ENCODE results near the gene SLC4A3.
"Not testable (repeated sequence)": the region's sequence is repeated elsewhere in the genome, so short reads cannot be mapped to it uniquely, and the experiment has no call there.

SLC4A3 gene

GRCh38 chr2:219681694-219682300 is 54.4 kb downstream of the SLC4A3 start:
- DNase-seq, result no peak

DNA sequence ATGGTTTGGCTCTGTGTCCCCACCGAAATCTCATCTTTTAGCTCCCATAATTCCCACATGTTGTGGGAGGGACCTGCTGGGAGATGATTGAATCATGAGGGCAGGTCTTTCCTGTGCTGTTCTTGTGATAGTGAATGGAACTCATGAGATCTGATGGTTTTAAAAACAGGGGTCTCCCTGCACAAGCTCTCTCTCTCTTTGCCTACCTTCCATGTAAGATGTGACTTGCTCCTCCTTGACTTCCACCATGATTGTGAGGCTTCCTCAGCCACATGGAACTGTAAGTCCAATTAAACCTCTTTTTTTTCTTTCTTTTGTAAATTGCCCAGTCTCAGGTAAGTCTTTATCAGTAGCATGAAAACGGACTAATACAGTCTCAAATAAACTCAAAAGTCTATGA is 56.0 kb downstream of the SLC4A3 start:
- DNase-seq, result not testable (repeated sequence)

- no peak for DNase-seq
Observed at GRCh38 chr2:219684721-219685689, 57.6 kb downstream of the SLC4A3 start.

DNA sequence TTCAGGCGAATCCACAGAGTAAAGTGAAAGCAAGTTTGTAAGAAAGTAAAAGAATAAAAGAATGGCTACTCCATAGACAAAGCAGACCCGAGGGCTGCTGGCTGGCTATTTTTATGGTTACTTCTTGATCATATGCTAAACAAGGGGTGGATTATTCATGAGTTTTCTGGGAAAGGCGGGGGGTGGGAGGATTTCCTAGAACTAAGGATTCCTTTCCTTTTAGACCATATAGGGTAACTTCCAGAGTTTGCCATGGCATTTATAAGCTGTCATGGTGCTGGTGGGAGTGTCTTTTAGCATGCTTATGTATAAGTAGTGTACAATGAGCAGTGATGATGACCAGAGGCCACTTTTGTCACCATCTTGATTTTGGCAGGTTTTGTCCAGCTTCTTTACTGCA is 59.8 kb downstream of the SLC4A3 start:
- DNase-seq, result no peak

DNA sequence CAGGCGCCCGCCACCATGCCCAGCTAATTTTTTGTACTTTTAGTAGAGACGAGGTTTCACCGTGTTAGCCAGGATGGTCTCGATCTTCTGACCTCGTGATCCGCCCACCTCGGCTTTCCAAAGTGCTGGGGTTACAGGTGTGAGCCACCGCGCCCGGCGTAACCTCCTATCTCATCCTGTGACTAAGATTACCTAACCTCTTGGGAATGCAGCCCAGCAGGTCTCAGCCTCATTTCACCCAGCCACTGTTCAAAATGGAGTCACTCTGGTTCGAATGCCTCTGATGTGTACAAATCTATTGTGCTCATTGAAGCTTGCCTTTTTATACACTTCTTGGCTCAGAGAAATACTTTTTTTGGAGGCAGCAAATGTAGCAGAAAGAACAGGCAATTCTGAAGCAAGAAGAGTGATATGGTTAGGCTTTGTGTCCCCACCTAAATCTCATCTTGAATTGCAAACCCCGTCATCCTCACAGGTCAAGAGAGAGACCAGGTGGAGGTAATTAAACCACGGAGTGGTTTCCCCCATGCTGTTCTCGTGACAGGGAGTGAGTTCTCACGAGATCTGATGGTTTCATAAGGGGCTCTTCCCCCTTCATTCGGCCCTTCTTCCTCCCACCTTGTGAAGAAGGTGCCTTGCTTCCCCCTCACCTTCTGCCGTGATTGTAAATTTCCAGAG is 60.6 kb downstream of the SLC4A3 start:
- DNase-seq, result no peak

DNA sequence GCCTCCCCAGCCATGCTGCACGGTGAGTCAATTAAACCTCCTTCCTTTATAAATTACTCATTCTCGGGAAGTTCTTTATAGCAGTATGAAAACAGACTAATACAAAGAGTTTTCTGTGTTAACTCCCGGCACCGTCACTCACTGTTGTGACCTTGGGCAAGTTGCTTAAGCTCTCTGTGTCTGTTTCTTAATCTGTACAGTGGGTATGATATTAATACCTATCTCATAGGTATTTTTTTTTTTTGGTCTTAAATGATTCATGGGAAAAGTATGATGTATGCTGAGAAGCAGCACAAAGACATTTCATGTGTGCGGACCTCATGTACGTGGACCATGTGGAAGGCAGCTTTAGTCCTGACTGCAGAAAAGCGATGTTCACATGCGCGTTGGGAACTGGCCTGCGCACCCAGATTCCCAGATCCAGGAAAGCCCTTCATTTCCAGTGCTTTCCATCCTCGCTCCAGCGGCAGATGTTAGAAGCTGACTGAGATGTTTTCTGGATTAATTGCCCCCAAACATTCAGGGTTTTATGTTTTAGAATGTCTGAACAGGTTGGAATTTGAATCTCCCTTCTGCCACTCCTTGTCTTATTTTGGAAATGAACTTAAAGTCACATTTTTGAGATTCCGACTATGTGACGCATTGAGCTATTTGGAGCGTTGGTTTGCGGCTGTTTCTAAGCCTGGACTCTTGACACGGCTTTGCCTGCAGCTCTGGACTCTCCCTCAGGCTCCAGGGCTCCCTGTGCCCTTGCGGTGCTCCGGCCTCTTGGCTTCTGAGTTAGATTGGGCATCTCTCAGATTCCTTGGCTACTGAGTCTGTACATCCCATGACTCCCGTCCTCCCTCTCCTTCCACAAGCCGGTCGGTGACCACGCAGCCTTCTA is 61.4 kb downstream of the SLC4A3 start:
- no peak for DNase-seq

DNA sequence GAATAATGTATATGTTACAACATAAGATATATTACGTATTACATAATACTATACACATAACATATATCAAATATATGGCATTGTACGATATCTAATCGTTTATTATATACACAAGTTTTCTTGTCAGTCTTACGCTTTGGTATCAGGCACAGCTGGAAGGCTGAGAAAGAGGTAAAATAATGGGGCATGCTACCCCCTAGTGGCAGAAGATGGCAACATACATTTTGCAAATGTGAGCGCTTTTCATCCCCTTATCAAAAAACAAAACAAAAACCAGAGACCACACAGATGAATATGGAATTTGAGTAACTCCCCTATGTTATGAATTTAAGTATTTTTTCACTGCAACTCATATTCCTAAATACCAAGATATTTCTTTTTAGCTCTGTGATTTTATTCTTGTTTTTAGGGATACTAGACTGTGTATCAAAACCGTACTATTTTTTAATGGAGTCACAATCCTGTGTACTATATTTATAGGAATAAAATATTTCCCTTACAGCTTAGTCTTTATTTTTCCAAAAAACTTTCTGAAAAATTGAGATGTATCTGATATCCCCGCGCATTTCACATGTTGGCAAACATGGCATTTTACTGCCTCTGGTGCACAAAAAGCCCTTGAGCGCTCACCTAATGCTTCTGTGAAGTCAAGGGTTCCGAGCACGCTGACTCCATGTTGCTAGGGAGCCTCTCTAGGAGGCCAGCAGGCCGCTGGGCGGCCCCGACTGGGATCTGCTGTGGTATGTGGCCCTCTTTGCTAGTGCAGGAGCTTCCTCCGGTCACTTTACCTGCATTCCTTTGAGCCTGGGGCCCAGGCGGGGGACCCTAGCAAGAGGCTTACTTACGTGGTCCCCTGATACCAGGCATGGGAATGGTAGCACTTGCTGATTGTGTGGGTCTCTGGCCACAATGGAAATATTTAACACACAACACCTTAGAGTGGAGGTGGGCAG is 62.5 kb downstream of the SLC4A3 start:
- DNase-seq, result peak; percentile 30 to 39

GRCh38 chr2:219691571-219691970 is 64.1 kb downstream of the SLC4A3 start:
- DNase-seq, result no peak
